Cardiac fibroblast (primary cell): Measurements from ENCODE around the gene CTAG1A.
A peak's percentile ranks its signal among the peaks of the same experiment; 100 is the strongest.

Source experiments
- DNase-seq, 2 donors: peaks; one replicate each; pipeline versions ENCODE4 v3.0.0 to v3.0.0-alpha.2; 2010; ENCODE audit warnings: low read depth in 2 of 2
- H3K4me3 ChIP-seq, 2 donors: replicated peaks in 1 of 2; 1 replicate in 1 of 2; 2 replicates in 1 of 2; pipeline ENCODE4 v1.5.1; 2011; ENCODE audit warnings: low read depth in 2 of 2, low read length in 2 of 2, mild to moderate bottlenecking in 2 of 2, moderate library complexity in 1 of 2
- CTCF ChIP-seq: IDR thresholded peaks from one replicate; pipeline ENCODE4 v1.5.1; 2011; ENCODE audit warnings: low read depth, mild to moderate bottlenecking, low read length, inconsistent platforms

CTAG1A gene

GRCh38 chrX:154596290-154596929 lies 11.5 kb downstream of the CTAG1A start:
- H3K4me3 ChIP-seq = no peak overlapping the region
- no peak for TF ChIP-seq CTCF
- DNase-seq = peak; percentile 18 to 60

- no peak for TF ChIP-seq CTCF
- DNase-seq = no peak
- H3K4me3 ChIP-seq = no peak overlapping the region
Measured at GRCh38 chrX:154597221-154597620, 12.3 kb downstream of the CTAG1A start.

- no peak for DNase-seq
- no peak overlapping the region for H3K4me3 ChIP-seq
Measured at GRCh38 chrX:154598656-154599055, 13.7 kb downstream of the CTAG1A start.

GRCh38 chrX:154599531-154599930 lies 14.6 kb downstream of the CTAG1A start:
- no peak for TF ChIP-seq CTCF
- H3K4me3 ChIP-seq = no peak overlapping the region
- no peak for DNase-seq

More at GRCh38 chrX:154598656-154599055, 13.7 kb downstream of the CTAG1A start:
- TF ChIP-seq CTCF = no peak

- no peak overlapping the region for H3K4me3 ChIP-seq
- peak; percentile 13 to 34 for DNase-seq
- TF ChIP-seq CTCF = no peak
Measured at GRCh38 chrX:154600759-154601374, 15.9 kb downstream of the CTAG1A start.

GRCh38 chrX:154602226-154602625 lies 17.3 kb downstream of the CTAG1A start:
- no peak for DNase-seq
- no peak overlapping the region for H3K4me3 ChIP-seq
- no peak for TF ChIP-seq CTCF
